ENCODE data around the gene CFAP251. TPM values are rescaled to one million over a fixed set of nuclear protein-coding genes. Genes with fewer than 3 reads are reported as not detected.

The CFAP251 gene
- total and polyA plus RNA-seq, 12 donors, result 0.52 to 4.6 (median 1.5) TPM

DNA sequence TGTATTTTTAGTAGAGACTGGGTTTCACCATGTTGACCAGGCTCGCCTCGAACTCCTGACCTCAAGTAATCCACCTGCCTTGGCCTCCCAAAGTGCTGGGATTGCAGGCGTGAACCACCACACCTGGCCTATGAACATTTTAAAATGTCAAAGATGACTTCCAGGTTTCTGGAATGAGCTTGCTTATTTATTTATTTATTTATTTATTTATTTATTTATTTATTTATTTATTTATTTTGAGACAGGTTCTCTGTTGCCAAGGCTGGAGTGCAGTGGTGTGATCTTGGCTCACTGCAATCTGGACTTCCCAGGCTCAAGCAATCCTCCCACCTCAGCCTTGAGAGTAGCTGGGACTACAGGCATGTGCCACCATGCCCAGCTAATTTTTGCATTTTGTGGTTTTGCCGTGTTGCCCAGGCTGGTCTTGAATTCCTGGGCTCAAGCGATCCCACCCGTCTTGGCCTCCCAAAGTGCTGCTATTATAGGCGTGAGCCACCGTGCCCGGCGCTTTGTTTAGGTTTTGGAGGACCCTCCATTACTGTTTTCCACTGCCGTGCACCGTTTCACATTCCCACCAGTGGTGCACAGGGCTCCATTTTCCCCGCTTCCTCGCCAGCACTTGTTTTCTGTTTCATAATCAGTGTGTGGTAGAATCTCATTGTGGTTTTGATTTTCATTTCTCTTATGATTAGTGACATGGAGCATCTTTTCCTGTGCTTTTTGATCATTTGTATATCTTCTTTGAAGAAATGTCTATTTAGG lies 6.4 kb upstream of the CFAP251 start:
- no peak overlapping the region for H3K27ac ChIP-seq
- WGBS, 2 donors, result 91 to 96% methylated on average over 14 of the region's 14 CpGs
- no peak for TF ChIP-seq CTCF (IDR thresholded peaks at IDR 0.05)
- no peaks in the 10 kb centered on the region for H3K27me3 ChIP-seq
- intact Hi-C loops (cut with DNase I), result loop anchor here in 2 of 10 donors (10.0 kb wide), 4 partner anchors 113 to 283 kb away; partner anchors contain the start of gene BCL7A (in 1 of the 2)
- peaks cover 0 to 99% (median 12%) of the 10 kb centered on the region in 9 donors for H3K36me3 ChIP-seq
- no peak for DNase-seq
- no peak for ATAC-seq
- no peaks in the 10 kb centered on the region for H3K9me3 ChIP-seq
- H3K4me3 ChIP-seq, result no peak overlapping the region
- H3K4me1 ChIP-seq, result peaks cover 0 to 2% (median 0%) of the 10 kb centered on the region in 9 donors

- no peaks in the 10 kb centered on the region for H3K27me3 ChIP-seq
- H3K27ac ChIP-seq, result no peak overlapping the region
- DNase-seq (no peak), ATAC-seq (no peak)
- H3K4me3 ChIP-seq, result no peak overlapping the region
- H3K9me3 ChIP-seq, result no peaks in the 10 kb centered on the region
- H3K36me3 ChIP-seq, result peaks cover 0 to 77% (median 12%) of the 10 kb centered on the region in 9 donors
- intact Hi-C loops (cut with DNase I), result loop anchor here in 7 of 10 donors (5.0 to 10.0 kb wide), 8 partner anchors 106 to 279 kb away; partner anchors contain the start of gene BCL7A (in 2 of the 7)
- no peak for TF ChIP-seq CTCF (IDR thresholded peaks at IDR 0.05)
- peaks cover 0 to 17% (median 5%) of the 10 kb centered on the region in 9 donors for H3K4me1 ChIP-seq
- WGBS, 2 donors, result 71 to 82% methylated on average over 5 of the region's 5 CpGs
Measured at GRCh38 chr12:121915841-121916321, 2.5 kb upstream of the CFAP251 start.

DNA sequence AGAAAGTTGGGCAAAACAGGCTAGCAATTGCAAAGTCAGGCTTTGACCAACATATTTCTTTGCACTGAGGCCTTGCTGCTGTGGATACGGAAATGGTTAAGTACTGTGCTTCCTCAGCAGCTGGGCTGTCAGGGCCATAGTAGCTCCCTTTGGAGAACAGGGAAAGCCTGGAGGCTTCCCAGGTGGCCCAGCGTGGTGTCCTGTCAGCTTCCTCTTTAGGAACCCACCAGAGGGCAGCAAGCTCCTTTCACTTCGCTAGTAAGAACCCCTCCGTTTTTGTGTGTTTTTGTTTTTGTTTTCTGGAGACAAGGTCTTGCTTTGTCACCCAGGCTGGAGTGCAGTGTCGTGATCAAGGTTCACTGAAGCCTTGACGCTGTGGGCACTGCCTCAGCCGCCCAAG lies 1.7 kb upstream of the CFAP251 start:
- peaks cover 0 to 68% (median 12%) of the 10 kb centered on the region in 9 donors for H3K36me3 ChIP-seq
- intact Hi-C loops (cut with DNase I), result loop anchor here in 7 of 10 donors (5.0 to 10.0 kb wide), 8 partner anchors 106 to 278 kb away; partner anchors contain the start of gene BCL7A (in 2 of the 7)
- H3K4me1 ChIP-seq, result peaks cover 0 to 17% (median 5%) of the 10 kb centered on the region in 9 donors
- peak overlapping the region in 2 of 10 donors; percentile 1 to 6 for H3K27ac ChIP-seq
- no peaks in the 10 kb centered on the region for H3K9me3 ChIP-seq
- TF ChIP-seq CTCF (IDR thresholded peaks at IDR 0.05), result peak in 4 of 9 donors; percentile 11 to 52 (median 40)
- 61 to 85% methylated on average over 7 of the region's 7 CpGs for WGBS, 2 donors
- no peak overlapping the region for H3K4me3 ChIP-seq
- peak in 2 of 8 donors; percentile 9 to 24 for ATAC-seq
- DNase-seq, result peak in 1 of 2 donors; percentile 18
- no peaks in the 10 kb centered on the region for H3K27me3 ChIP-seq

DNA sequence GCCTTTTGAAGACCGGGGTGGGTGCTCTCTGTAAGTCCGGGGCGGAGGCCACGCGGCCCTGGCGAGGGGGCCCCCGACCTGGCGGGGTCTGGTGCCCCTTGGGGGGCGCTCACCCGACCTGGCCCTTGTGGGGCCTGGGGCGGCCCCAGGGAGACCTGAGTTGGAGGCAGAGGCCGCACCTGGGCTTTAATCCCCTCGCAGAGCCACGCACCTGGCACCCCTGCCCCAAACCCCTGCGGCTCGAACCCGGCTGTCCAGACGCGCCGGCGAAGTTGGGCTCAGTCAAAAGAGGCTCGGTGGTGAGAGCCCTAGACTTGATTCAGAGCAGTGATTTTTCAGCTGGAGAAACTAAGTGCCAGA lies 267 bp downstream of the CFAP251 start:
- Histone ChIP-seq H3K36me3 (peaks cover 0 to 50% (median 12%) of the 10 kb centered on the region in 9 donors), H3K9me3 (no peaks in the 10 kb centered on the region), H3K27me3 (no peaks in the 10 kb centered on the region), H3K4me1 (peaks cover 0 to 21% (median 8%) of the 10 kb centered on the region in 9 donors), H3K4me3 (peak overlapping the region in 9 of 10 donors; percentile 35 to 58 (median 52)), H3K27ac (peak overlapping the region in 7 of 10 donors; percentile 21 to 71 (median 44))
- no peak for TF ChIP-seq CTCF (IDR thresholded peaks at IDR 0.05)
- ATAC-seq (no peak), DNase-seq (no peak)
- intact Hi-C loops (cut with DNase I), result loop anchor here in 7 of 10 donors (1.0 to 10.0 kb wide), 9 partner anchors 104 to 276 kb away; partner anchors contain the start of gene BCL7A (in 2 of the 7)
- 12 to 15% methylated on average over 21 to 22 of the region's 22 CpGs for WGBS, 2 donors

Data from heart right ventricle (tissue), 16 donors.